Measurements from ENCODE around the gene LRRC41.

DNA sequence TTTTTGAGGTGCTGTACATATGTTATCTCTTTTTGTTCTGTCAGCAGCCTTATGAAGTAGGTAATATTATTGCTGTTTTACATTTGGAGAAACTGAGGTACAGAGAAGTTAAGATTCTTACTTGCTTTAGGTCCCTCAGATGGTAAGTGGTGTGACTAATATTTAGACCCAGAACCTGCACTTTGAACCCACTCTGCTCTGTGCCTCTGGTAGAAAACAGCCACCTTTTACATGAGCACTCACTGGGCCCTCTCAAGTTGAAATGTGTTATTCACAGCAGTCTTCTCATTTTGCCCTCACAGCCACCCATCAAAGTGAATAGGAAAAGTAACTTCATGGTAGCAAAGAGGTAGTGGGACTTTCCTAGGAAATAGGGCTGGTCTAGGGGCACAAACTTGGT, 41.9 kb upstream of the LRRC41 start:
- TF ChIP-seq, protein P1, sequence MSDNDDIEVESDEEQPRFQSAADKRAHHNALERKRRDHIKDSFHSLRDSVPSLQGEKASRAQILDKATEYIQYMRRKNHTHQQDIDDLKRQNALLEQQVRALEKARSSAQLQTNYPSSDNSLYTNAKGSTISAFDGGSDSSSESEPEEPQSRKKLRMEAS (IDR thresholded peaks at IDR 0.05): no peak
- TF ChIP-seq, protein P2, sequence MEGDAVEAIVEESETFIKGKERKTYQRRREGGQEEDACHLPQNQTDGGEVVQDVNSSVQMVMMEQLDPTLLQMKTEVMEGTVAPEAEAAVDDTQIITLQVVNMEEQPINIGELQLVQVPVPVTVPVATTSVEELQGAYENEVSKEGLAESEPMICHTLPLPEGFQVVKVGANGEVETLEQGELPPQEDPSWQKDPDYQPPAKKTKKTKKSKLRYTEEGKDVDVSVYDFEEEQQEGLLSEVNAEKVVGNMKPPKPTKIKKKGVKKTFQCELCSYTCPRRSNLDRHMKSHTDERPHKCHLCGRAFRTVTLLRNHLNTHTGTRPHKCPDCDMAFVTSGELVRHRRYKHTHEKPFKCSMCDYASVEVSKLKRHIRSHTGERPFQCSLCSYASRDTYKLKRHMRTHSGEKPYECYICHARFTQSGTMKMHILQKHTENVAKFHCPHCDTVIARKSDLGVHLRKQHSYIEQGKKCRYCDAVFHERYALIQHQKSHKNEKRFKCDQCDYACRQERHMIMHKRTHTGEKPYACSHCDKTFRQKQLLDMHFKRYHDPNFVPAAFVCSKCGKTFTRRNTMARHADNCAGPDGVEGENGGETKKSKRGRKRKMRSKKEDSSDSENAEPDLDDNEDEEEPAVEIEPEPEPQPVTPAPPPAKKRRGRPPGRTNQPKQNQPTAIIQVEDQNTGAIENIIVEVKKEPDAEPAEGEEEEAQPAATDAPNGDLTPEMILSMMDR (IDR thresholded peaks at IDR 0.05 in 2 of 3, conservative IDR thresholded peaks at IDR 0.05 in 1 of 3; ENCODE audit: borderline replicate concordance in 1 of 3, insufficient read depth in 1 of 3, low read depth in 2 of 3, low read length in 2 of 3): no peak
- TF ChIP-seq SRF (IDR thresholded peaks at IDR 0.05; ENCODE audit: low read depth) (no peak), SP1 (IDR thresholded peaks at IDR 0.05; ENCODE audit: low read depth) (no peak), POLR2AphosphoS5 (IDR thresholded peaks at IDR 0.05; ENCODE audit: low read depth, low read length) (no peak), EZH2 (IDR thresholded peaks at IDR 0.05) (no peak), SIN3A (IDR thresholded peaks at IDR 0.05; ENCODE audit: low read depth) (no peak)
- TF ChIP-seq, protein P3, sequence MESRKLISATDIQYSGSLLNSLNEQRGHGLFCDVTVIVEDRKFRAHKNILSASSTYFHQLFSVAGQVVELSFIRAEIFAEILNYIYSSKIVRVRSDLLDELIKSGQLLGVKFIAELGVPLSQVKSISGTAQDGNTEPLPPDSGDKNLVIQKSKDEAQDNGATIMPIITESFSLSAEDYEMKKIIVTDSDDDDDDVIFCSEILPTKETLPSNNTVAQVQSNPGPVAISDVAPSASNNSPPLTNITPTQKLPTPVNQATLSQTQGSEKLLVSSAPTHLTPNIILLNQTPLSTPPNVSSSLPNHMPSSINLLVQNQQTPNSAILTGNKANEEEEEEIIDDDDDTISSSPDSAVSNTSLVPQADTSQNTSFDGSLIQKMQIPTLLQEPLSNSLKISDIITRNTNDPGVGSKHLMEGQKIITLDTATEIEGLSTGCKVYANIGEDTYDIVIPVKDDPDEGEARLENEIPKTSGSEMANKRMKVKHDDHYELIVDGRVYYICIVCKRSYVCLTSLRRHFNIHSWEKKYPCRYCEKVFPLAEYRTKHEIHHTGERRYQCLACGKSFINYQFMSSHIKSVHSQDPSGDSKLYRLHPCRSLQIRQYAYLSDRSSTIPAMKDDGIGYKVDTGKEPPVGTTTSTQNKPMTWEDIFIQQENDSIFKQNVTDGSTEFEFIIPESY (IDR thresholded peaks at IDR 0.05; ENCODE audit: extremely low read depth, insufficient replicate concordance, low read length): no peak
